Retinal pigment epithelial cell (primary cell): Measurements from ENCODE around the gene NOA1.
"Not testable (repeated sequence)": the region's sequence is repeated elsewhere in the genome, so short reads cannot be mapped to it uniquely, and the experiment has no call there.

ENCODE experiments used
- DNase-seq: peaks from one replicate; pipeline ENCODE4 v3.0.0-alpha.2; 2010; ENCODE audit warnings: low read depth
- H3K4me3 ChIP-seq: 2 replicates; pipeline ENCODE4 v1.5.1; 2011; ENCODE audit warnings: mild to moderate bottlenecking, low read length, control low read depth, moderate library complexity
- CTCF ChIP-seq: conservative IDR thresholded peaks from 2 replicates; pipeline ENCODE4 v1.5.1; 2011; ENCODE audit warnings: low read depth, low read length, control low read depth, inconsistent platforms

NOA1 gene

GRCh38 chr4:56961107-56961500, 16.3 kb downstream of the NOA1 start:
- no peak overlapping the region for H3K4me3 ChIP-seq
- TF ChIP-seq CTCF: no peak
- DNase-seq: no peak

- H3K4me3 ChIP-seq: no peak overlapping the region
- DNase-seq: no peak
- no peak for TF ChIP-seq CTCF
Observed at GRCh38 chr4:56959100-56959499, 18.3 kb downstream of the NOA1 start.

GRCh38 chr4:56958111-56958517, 19.3 kb downstream of the NOA1 start:
- no peak overlapping the region for H3K4me3 ChIP-seq
- no peak for DNase-seq
- TF ChIP-seq CTCF: no peak

- no peak for TF ChIP-seq CTCF
- DNase-seq: no peak
- no peak overlapping the region for H3K4me3 ChIP-seq
Observed at GRCh38 chr4:56953680-56954520, 23.5 kb downstream of the NOA1 start.

GRCh38 chr4:56941403-56941802, 36.0 kb downstream of the NOA1 start:
- no peak for DNase-seq
- no peak overlapping the region for H3K4me3 ChIP-seq
- no peak for TF ChIP-seq CTCF

GRCh38 chr4:56940971-56941370, 36.4 kb downstream of the NOA1 start:
- no peak overlapping the region for H3K4me3 ChIP-seq
- DNase-seq: no peak
- TF ChIP-seq CTCF: no peak

GRCh38 chr4:56940403-56940802, 37.0 kb downstream of the NOA1 start:
- H3K4me3 ChIP-seq: no peak overlapping the region
- no peak for TF ChIP-seq CTCF
- DNase-seq: no peak

GRCh38 chr4:56939826-56940225, 37.6 kb downstream of the NOA1 start:
- H3K4me3 ChIP-seq, DNase-seq: not testable (repeated sequence)
